Endothelial cell of umbilical vein (primary cell): Measurements from ENCODE around the gene A3GALT2. TPM values are rescaled to one million over a fixed set of nuclear protein-coding genes. Genes with fewer than 3 reads are reported as not detected.

Source experiments
- BruUV-seq: library from RNA; stranded (reverse); fragments of 400-500 nt; replicated peaks from 2 replicates; lab custom pipeline; 2021; lab: Mats Ljungman, UMichigan
- CTCF ChIA-PET: fragments of 300-600, 350-600 bp; sonication (Branson Sonifier 250); formaldehyde crosslinking; loops from one replicate; lab custom pipeline; 2021; ENCODE audit warnings: antibody characterized with exemption, inconsistent platforms; lab: Charles Lee
- POLR2A ChIA-PET: fragments of 300-600, 350-600 bp; sonication (Branson Sonifier 250); formaldehyde crosslinking; loops from one replicate; lab custom pipeline; 2021; ENCODE audit warnings: antibody characterized with exemption, inconsistent platforms; lab: Charles Lee
- DNase-seq: peaks from one replicate; pipeline ENCODE4 v3.0.0-alpha.2; 2011; ENCODE audit warnings: low read depth, low spot score
- FAIRE-seq: peaks from 2 replicates; lab custom pipeline; 2011; peaks lifted over from hg19 to GRCh38; lab: Jason Lieb, UNC
- H2AFZ ChIP-seq: 2 replicates; pipeline ENCODE4 v1.6.0; 2012; ENCODE audit warnings: low read depth, low read length, control low read depth, inconsistent platforms
- H3K27ac ChIP-seq: 2 replicates; pipeline ENCODE4 v1.5.1; 2011; ENCODE audit warnings: low read depth, mild to moderate bottlenecking, control low read depth, low read length, moderate library complexity; ENCODE audit not compliant: insufficient read depth
- H3K27me3 ChIP-seq, 2 experiments: 2 replicates each; pipeline versions ENCODE4 v1.6.0 to v1.6.1; 2011; ENCODE audit warnings: low read length in 2 of 2, mixed read lengths in 1 of 2; ENCODE audit not compliant: control insufficient read depth in 2 of 2, insufficient read depth in 2 of 2
- H3K36me3 ChIP-seq, 2 experiments: 2 replicates in 1 of 2; 3 replicates in 1 of 2; pipeline ENCODE4 v1.5.1; 2011; ENCODE audit warnings: low read length in 2 of 2, mild to moderate bottlenecking in 1 of 2, moderate library complexity in 1 of 2; ENCODE audit not compliant: control insufficient read depth in 2 of 2, insufficient read depth in 2 of 2; ENCODE audit errors: extremely low read depth in 1 of 2
- H3K4me1 ChIP-seq: 3 replicates; pipeline ENCODE4 v1.5.1; 2011; ENCODE audit warnings: mild to moderate bottlenecking, low read length; ENCODE audit not compliant: control insufficient read depth, insufficient read depth; ENCODE audit errors: extremely low read depth
- H3K4me2 ChIP-seq: 2 replicates; pipeline ENCODE4 v1.6.1; 2011; ENCODE audit warnings: low read length, control low read depth, mixed read lengths; ENCODE audit not compliant: insufficient read depth
- H3K4me3 ChIP-seq, 3 experiments: fragments of 200-600 bp in 1 of 3; sonication (generic), shearing (Covaris generic) in 1 of 3; replicated peaks in 1 of 3; 2 replicates each; pipeline ENCODE4 v1.5.1; 2011 to 2016; ENCODE audit warnings: control low read depth in 3 of 3, low read length in 3 of 3, mild to moderate bottlenecking in 2 of 3, inconsistent platforms in 1 of 3, low read depth in 1 of 3, moderate library complexity in 1 of 3; ENCODE audit not compliant: insufficient read depth in 1 of 3
- H3K79me2 ChIP-seq: 2 replicates; pipeline ENCODE4 v1.6.0; 2012; ENCODE audit warnings: low read length, inconsistent platforms; ENCODE audit not compliant: control insufficient read depth, insufficient read depth
- H3K9ac ChIP-seq: replicated peaks from 2 replicates; pipeline ENCODE3; 2011; ENCODE audit warnings: low read length, control low read depth; ENCODE audit not compliant: insufficient read depth; ENCODE audit errors: extremely low read depth
- H3K9me1 ChIP-seq: replicated peaks from 3 replicates; pipeline ENCODE4 v1.6.0; 2011; ENCODE audit warnings: mild to moderate bottlenecking, low read length; ENCODE audit not compliant: control insufficient read depth, insufficient read depth; ENCODE audit errors: extremely low read depth
- H3K9me3 ChIP-seq: replicated peaks from 2 replicates; pipeline ENCODE4 v1.5.1; 2012; ENCODE audit warnings: low read length, inconsistent platforms; ENCODE audit not compliant: control insufficient read depth, insufficient read depth
- H4K20me1 ChIP-seq: replicated peaks from 2 replicates; pipeline ENCODE3; 2011; ENCODE audit warnings: mild to moderate bottlenecking, low read length; ENCODE audit not compliant: control insufficient read depth, insufficient read depth; ENCODE audit errors: extremely low read depth
- EZH2 ChIP-seq: IDR thresholded peaks from 2 replicates; pipeline ENCODE4 v1.6.1; 2012; ENCODE audit warnings: borderline replicate concordance, low read depth, mild to moderate bottlenecking, moderate library complexity, low read length, inconsistent platforms; ENCODE audit not compliant: severe bottlenecking
- FOS ChIP-seq: IDR thresholded peaks from 2 replicates; pipeline ENCODE4 v1.6.1; 2011; ENCODE audit warnings: mild to moderate bottlenecking, low read length, moderate library complexity, borderline replicate concordance; ENCODE audit not compliant: insufficient read depth
- GATA2 ChIP-seq: IDR thresholded peaks from 2 replicates; pipeline ENCODE4 v1.7.0; 2011; ENCODE audit warnings: low read depth, mild to moderate bottlenecking, moderate library complexity, mixed read lengths, low read length; ENCODE audit not compliant: insufficient read length, insufficient read depth
- JUN ChIP-seq: IDR thresholded peaks from 2 replicates; pipeline ENCODE4 v1.6.1; 2011; ENCODE audit warnings: borderline replicate concordance, low read depth; ENCODE audit not compliant: insufficient read length, insufficient read depth
- MYC ChIP-seq: IDR thresholded peaks from one replicate; pipeline ENCODE4 v1.6.1; 2011; ENCODE audit warnings: mild to moderate bottlenecking, low read depth, low read length
- POLR2A ChIP-seq: IDR thresholded peaks from 2 replicates; pipeline ENCODE4 v1.6.1; 2012; ENCODE audit warnings: low read depth, mild to moderate bottlenecking, control low read depth, low read length
- POLR2AphosphoS5 ChIP-seq: IDR thresholded peaks from 2 replicates; pipeline ENCODE4 v1.6.1; 2012; ENCODE audit warnings: low read depth, mild to moderate bottlenecking, control low read depth, low read length, moderate library complexity; ENCODE audit not compliant: insufficient read depth
- dilution Hi-C: fragments of 300-500 bp; cut with MboI; formaldehyde crosslinking; loops from one replicate; pipeline ENCODE4 v1.15.0; 2019; ENCODE audit warnings: low sequenced_read_pairs; ENCODE audit not compliant: extremely low pct_ligation_motif_present
- intact Hi-C: fragments of 100-400 bp; cut with micrococcal nuclease; formaldehyde crosslinking; loops from one replicate; pipeline ENCODE4 v1.10.0; 2022
- polyA plus RNA-seq, 4 experiments: library from polyadenylated mRNA; depleted of rRNA in 3 of 4; stranded (reverse) in 3 of 4; unstranded in 1 of 4; fragments of >200 nt; gene quantifications; 2 replicates each; pipeline versions ENCODE4 v1.2.1 to v1.2.3, GENCODE V29; 2011 to 2012; ENCODE audit warnings: missing spikeins in 1 of 4
- total RNA-seq: library from RNA; stranded (reverse); gene quantifications from 2 replicates; pipeline ENCODE4 v1.2.3, GENCODE V29; 2021
- TF ChIP-seq, protein P1 (sequence below), 2 donors: IDR thresholded peaks; 1 replicate in 1 of 2; 2 replicates in 1 of 2; pipeline ENCODE4 v1.5.1; 2011; ENCODE audit warnings: low read length in 2 of 2, mild to moderate bottlenecking in 2 of 2, moderate library complexity in 2 of 2, control low read depth in 1 of 2, inconsistent platforms in 1 of 2, low read depth in 1 of 2; ENCODE audit not compliant: insufficient read depth in 1 of 2; ENCODE audit errors: extremely low read depth in 1 of 2
- TF ChIP-seq, protein P2 (sequence below): IDR thresholded peaks from 2 replicates; pipeline ENCODE4 v1.6.1; 2011; ENCODE audit not compliant: insufficient read depth, insufficient read length

The A3GALT2 gene
- total and polyA plus RNA-seq, 2 donors (not counting 3 experiments of a cell fraction or from before 2014, with no cell fraction given): not detected

- intact Hi-C loops: no loop called here
- no peak overlapping the region for H3K4me2 ChIP-seq
These were observed 13.2 kb upstream of the A3GALT2 start for GRCh38 chr1:33334081-33334552.

DNA sequence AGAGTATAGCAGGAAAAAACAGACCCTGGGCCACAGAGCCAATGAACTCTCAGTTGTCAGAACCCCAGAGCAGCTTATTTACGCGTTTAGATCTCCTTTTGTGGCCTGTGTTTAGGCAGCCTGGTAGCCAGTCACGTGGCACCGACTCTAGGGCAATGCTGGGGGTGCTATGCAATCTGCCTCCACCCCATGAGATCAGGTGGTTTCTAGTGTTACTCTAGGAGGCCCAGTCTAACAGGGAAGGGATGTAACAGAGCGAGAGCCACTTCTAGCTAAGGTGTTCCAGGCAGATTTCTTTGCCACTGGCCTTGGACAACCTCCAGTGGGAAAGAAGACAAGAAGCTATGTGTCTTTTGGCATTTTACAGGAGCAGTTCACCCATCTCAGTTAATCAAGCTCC is 12.0 kb upstream of the A3GALT2 start:
- peaks cover 16% of the 10 kb centered on the region for H3K4me1 ChIP-seq

More at GRCh38 chr1:33334081-33334552, 13.2 kb upstream of the A3GALT2 start:
- Histone ChIP-seq H3K9me1 (no peaks in the 10 kb centered on the region), H3K27me3 (no peaks in the 10 kb centered on the region), H4K20me1 (no peaks in the 10 kb centered on the region), H3K9me3 (no peaks in the 10 kb centered on the region), H3K36me3 (peaks cover 20 to 36% of the 10 kb centered on the region in 2 experiments), H2AFZ (no peak overlapping the region), H3K27ac (no peak overlapping the region), H3K9ac (no peak overlapping the region), H3K79me2 (peaks cover 68% of the 10 kb centered on the region), H3K4me1 (peaks cover 28% of the 10 kb centered on the region), H3K4me3 (no peak overlapping the region)
- POLR2A ChIA-PET: no interaction called here
- no peak for FAIRE-seq
- TF ChIP-seq POLR2A: no peak
- no peak for DNase-seq
- CTCF ChIA-PET: interaction anchor here (0.9 to 2.2 kb wide), 2 partner anchors 9 to 17 kb away, joined by 6 read pairs; no protein-coding TSS in a partner anchor
- dilution Hi-C loops: no loop called here
- no TSS peak for BruUV-seq

More for the DNA sequence above, 12.0 kb upstream of the A3GALT2 start:
- Histone ChIP-seq H3K79me2 (peaks cover 57% of the 10 kb centered on the region), H3K27me3 (no peaks in the 10 kb centered on the region), H3K4me3 (no peak overlapping the region), H3K9me3 (no peaks in the 10 kb centered on the region), H4K20me1 (no peaks in the 10 kb centered on the region), H3K9me1 (no peaks in the 10 kb centered on the region), H3K27ac (no peak overlapping the region), H3K4me2 (no peak overlapping the region), H3K9ac (no peak overlapping the region), H2AFZ (no peak overlapping the region), H3K36me3 (peaks cover 29 to 45% of the 10 kb centered on the region in 2 experiments)
- CTCF ChIA-PET: interaction anchor here (0.8 to 0.9 kb wide), 2 partner anchors 11 to 34 kb away, joined by 3 to 6 read pairs; no protein-coding TSS in a partner anchor
- dilution Hi-C loops: no loop called here
- DNase-seq (no peak), FAIRE-seq (no peak)
- BruUV-seq: no TSS peak
- TF ChIP-seq POLR2AphosphoS5 (no peak), FOS (no peak), JUN (no peak), POLR2A (no peak), GATA2 (no peak), MYC (no peak), EZH2 (no peak)
- TF ChIP-seq, protein P1, sequence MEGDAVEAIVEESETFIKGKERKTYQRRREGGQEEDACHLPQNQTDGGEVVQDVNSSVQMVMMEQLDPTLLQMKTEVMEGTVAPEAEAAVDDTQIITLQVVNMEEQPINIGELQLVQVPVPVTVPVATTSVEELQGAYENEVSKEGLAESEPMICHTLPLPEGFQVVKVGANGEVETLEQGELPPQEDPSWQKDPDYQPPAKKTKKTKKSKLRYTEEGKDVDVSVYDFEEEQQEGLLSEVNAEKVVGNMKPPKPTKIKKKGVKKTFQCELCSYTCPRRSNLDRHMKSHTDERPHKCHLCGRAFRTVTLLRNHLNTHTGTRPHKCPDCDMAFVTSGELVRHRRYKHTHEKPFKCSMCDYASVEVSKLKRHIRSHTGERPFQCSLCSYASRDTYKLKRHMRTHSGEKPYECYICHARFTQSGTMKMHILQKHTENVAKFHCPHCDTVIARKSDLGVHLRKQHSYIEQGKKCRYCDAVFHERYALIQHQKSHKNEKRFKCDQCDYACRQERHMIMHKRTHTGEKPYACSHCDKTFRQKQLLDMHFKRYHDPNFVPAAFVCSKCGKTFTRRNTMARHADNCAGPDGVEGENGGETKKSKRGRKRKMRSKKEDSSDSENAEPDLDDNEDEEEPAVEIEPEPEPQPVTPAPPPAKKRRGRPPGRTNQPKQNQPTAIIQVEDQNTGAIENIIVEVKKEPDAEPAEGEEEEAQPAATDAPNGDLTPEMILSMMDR (IDR thresholded peaks at IDR 0.05; ENCODE audit: extremely low read depth in 1 of 2, insufficient read depth in 1 of 2, low read depth in 1 of 2, low read length in 2 of 2): no peak
- TF ChIP-seq, protein P2, sequence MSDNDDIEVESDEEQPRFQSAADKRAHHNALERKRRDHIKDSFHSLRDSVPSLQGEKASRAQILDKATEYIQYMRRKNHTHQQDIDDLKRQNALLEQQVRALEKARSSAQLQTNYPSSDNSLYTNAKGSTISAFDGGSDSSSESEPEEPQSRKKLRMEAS: no peak
- intact Hi-C loops: no loop called here
- POLR2A ChIA-PET: no interaction called here
